ENCODE results near the gene TSR3. TPM values are rescaled to one million over a fixed set of nuclear protein-coding genes. Genes with fewer than 3 reads are reported as not detected.
A peak's percentile ranks its signal among the peaks of the same experiment; 100 is the strongest.

The TSR3 gene
- total RNA-seq, 2 donors from 2014 or later, result 64.9 to 67.4 TPM

GRCh38 chr16:1363501-1364041 lies 11.9 kb upstream of the TSR3 start:
- H3K4me3 Mint-ChIP-seq, result no peak overlapping the region
- H3K36me3 Mint-ChIP-seq (ENCODE audit: low read depth), result peaks cover 53% of the 10 kb centered on the region
- H3K4me1 ChIP-seq (ENCODE audit: control insufficient read depth, insufficient read depth, low read length), result no peaks in the 10 kb centered on the region
- no peaks in the 10 kb centered on the region for H3K9me3 Mint-ChIP-seq
- no peaks in the 10 kb centered on the region for H3K9me3 ChIP-seq (ENCODE audit: control insufficient read depth, low read length)
- H3K27ac ChIP-seq (ENCODE audit: low read depth, low read length), result no peak overlapping the region
- peak; percentile 93 for DNase-seq
- H3K4me1 Mint-ChIP-seq, result no peaks in the 10 kb centered on the region
- no peak overlapping the region for H3K4me3 ChIP-seq (ENCODE audit: low read length)
- no peak overlapping the region for H3K9ac ChIP-seq (ENCODE audit: extremely low read depth, low read length, poor library complexity, severe bottlenecking)
- H3K27me3 Mint-ChIP-seq (ENCODE audit: insufficient read depth), result no peaks in the 10 kb centered on the region
- H3K27ac Mint-ChIP-seq, result peak overlapping the region; percentile 87
- H3K36me3 ChIP-seq (ENCODE audit: control insufficient read depth, insufficient read depth, low read length), result peaks cover 47% of the 10 kb centered on the region
- 71 to 76% methylated on average over 9 to 18 of the region's 18 CpGs for WGBS, 2 experiments (ENCODE audit: insufficient coverage in 1 of 2, insufficient read length in 1 of 2)
- H3K27me3 ChIP-seq (ENCODE audit: control insufficient read depth, insufficient read depth, low read length, poor library complexity, severe bottlenecking), result no peaks in the 10 kb centered on the region
- peak; percentile 96 for TF ChIP-seq CTCF (conservative IDR thresholded peaks at IDR 0.05)

- no peaks in the 10 kb centered on the region for H3K9me3 ChIP-seq (ENCODE audit: control insufficient read depth, low read length)
- H3K4me3 ChIP-seq (ENCODE audit: low read length), result no peak overlapping the region
- H3K4me3 Mint-ChIP-seq, result no peak overlapping the region
- H3K27ac Mint-ChIP-seq, result peak overlapping the region; percentile 44
- DNase-seq, result no peak
- H3K27me3 ChIP-seq (ENCODE audit: control insufficient read depth, insufficient read depth, low read length, poor library complexity, severe bottlenecking), result no peaks in the 10 kb centered on the region
- no peaks in the 10 kb centered on the region for H3K4me1 Mint-ChIP-seq
- peaks cover 53% of the 10 kb centered on the region for H3K36me3 Mint-ChIP-seq (ENCODE audit: low read depth)
- H3K36me3 ChIP-seq (ENCODE audit: control insufficient read depth, insufficient read depth, low read length), result peaks cover 47% of the 10 kb centered on the region
- no peaks in the 10 kb centered on the region for H3K27me3 Mint-ChIP-seq (ENCODE audit: insufficient read depth)
- no peak overlapping the region for H3K27ac ChIP-seq (ENCODE audit: low read depth, low read length)
- no peaks in the 10 kb centered on the region for H3K4me1 ChIP-seq (ENCODE audit: control insufficient read depth, insufficient read depth, low read length)
- no peak overlapping the region for H3K9ac ChIP-seq (ENCODE audit: extremely low read depth, low read length, poor library complexity, severe bottlenecking)
- 96% methylated on average over 7 to 11 of the region's 11 CpGs for WGBS, 2 experiments (ENCODE audit: insufficient coverage in 1 of 2, insufficient read length in 1 of 2)
- no peak for TF ChIP-seq CTCF (conservative IDR thresholded peaks at IDR 0.05)
- no peaks in the 10 kb centered on the region for H3K9me3 Mint-ChIP-seq
Measured at GRCh38 chr16:1362807-1363206, 11.1 kb upstream of the TSR3 start.

GRCh38 chr16:1361685-1362360 lies 10.1 kb upstream of the TSR3 start:
- TF ChIP-seq CTCF (conservative IDR thresholded peaks at IDR 0.05), result no peak
- no peaks in the 10 kb centered on the region for H3K4me1 ChIP-seq (ENCODE audit: control insufficient read depth, insufficient read depth, low read length)
- Mint-ChIP-seq H3K4me3 (no peak overlapping the region), H3K36me3 (ENCODE audit: low read depth) (peaks cover 53% of the 10 kb centered on the region), H3K27me3 (ENCODE audit: insufficient read depth) (no peaks in the 10 kb centered on the region), H3K4me1 (no peaks in the 10 kb centered on the region), H3K27ac (no peak overlapping the region), H3K9me3 (no peaks in the 10 kb centered on the region)
- 97 to 98% methylated on average over 35 to 43 of the region's 43 CpGs for WGBS, 2 experiments (ENCODE audit: insufficient coverage in 1 of 2, insufficient read length in 1 of 2)
- DNase-seq, result no peak
- H3K36me3 ChIP-seq (ENCODE audit: control insufficient read depth, insufficient read depth, low read length), result peaks cover 45% of the 10 kb centered on the region
- no peaks in the 10 kb centered on the region for H3K9me3 ChIP-seq (ENCODE audit: control insufficient read depth, low read length)
- H3K27me3 ChIP-seq (ENCODE audit: control insufficient read depth, insufficient read depth, low read length, poor library complexity, severe bottlenecking), result no peaks in the 10 kb centered on the region
- H3K9ac ChIP-seq (ENCODE audit: extremely low read depth, low read length, poor library complexity, severe bottlenecking), result no peak overlapping the region
- H3K27ac ChIP-seq (ENCODE audit: low read depth, low read length), result no peak overlapping the region
- no peak overlapping the region for H3K4me3 ChIP-seq (ENCODE audit: low read length)

All from endodermal cell (in vitro differentiated cells).